Measurements from ENCODE around the gene TGM1.

DNA sequence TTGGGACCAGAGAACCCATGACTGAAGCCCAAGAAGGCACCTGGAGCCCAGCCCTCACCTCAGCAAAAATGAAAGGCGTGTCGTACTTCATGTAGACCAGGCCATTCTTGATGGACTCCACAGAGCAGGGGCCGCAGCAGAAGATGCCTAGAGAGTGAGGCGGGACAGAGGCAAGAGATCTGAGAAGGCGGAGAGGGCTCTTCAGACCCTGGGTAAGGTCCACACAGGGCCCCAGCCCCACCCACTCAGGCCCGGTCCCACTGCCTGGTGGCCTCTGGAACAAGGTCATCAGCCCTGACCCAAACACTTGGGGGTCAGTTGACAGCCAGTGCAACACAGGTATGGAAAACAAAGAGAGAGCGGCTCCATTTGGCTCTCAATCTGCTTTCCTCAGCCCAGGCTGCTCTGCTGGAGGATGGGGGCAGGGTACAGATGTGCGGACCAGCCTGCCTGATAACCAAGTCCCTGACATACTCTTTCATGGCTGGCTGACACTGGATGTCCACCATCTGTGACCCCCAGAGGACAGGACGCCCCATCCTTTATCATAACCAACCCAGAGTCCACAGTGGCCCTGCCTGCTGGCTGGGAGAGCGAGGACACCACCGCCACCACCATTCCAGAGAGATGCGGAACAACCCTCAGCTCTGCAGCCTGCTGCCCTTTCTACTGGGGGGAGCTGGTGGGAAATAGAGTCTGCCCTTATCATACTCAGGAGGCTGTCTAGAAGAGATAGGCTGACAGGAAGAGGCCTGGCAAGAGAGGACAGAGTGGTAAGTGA, 6.9 kb downstream of the TGM1 start:
- TF ChIP-seq EZH2 (IDR thresholded peaks at IDR 0.05; ENCODE audit: borderline replicate concordance) (no peak), EZH2phosphoT487 (IDR thresholded peaks at IDR 0.05; ENCODE audit: low read depth, severe bottlenecking, unreplicated experiment) (no peak)
- TF ChIP-seq, protein P1, sequence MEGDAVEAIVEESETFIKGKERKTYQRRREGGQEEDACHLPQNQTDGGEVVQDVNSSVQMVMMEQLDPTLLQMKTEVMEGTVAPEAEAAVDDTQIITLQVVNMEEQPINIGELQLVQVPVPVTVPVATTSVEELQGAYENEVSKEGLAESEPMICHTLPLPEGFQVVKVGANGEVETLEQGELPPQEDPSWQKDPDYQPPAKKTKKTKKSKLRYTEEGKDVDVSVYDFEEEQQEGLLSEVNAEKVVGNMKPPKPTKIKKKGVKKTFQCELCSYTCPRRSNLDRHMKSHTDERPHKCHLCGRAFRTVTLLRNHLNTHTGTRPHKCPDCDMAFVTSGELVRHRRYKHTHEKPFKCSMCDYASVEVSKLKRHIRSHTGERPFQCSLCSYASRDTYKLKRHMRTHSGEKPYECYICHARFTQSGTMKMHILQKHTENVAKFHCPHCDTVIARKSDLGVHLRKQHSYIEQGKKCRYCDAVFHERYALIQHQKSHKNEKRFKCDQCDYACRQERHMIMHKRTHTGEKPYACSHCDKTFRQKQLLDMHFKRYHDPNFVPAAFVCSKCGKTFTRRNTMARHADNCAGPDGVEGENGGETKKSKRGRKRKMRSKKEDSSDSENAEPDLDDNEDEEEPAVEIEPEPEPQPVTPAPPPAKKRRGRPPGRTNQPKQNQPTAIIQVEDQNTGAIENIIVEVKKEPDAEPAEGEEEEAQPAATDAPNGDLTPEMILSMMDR (IDR thresholded peaks at IDR 0.05; ENCODE audit: poor library complexity), result no peak

All from hepatocyte (in vitro differentiated cells).